Thyroid gland (tissue), 4 donors: ENCODE data around the gene PROM1. TPM values are rescaled to one million over a fixed set of nuclear protein-coding genes. Genes with fewer than 3 reads are reported as not detected.

Experiments
- DNase-seq, 2 donors: peaks; one replicate each; pipeline ENCODE4 v3.0.0-alpha.2; 2019
- H3K27ac ChIP-seq, 3 donors: fragments of 200-600 bp; sonication (generic); 1 replicate in 2 of 3; 2 replicates in 1 of 3; pipeline ENCODE4 v1.5.1; 2016 to 2019; ENCODE audit warnings: mild to moderate bottlenecking in 1 of 3, moderate library complexity in 1 of 3
- H3K27me3 ChIP-seq: fragments of 200-600 bp; sonication (generic); one replicate; pipeline ENCODE4 v1.5.1; 2019
- H3K36me3 ChIP-seq, 2 donors: fragments of 200-600 bp; sonication (generic); one replicate each; pipeline ENCODE4 v1.5.1; 2016 to 2019
- H3K4me1 ChIP-seq, 2 donors: fragments of 200-600 bp; sonication (generic); one replicate each; pipeline ENCODE4 v1.5.1; 2017 to 2019
- H3K4me3 ChIP-seq, 3 donors: fragments of 200-600 bp; sonication (generic); replicated peaks in 1 of 3; 1 replicate in 2 of 3; 2 replicates in 1 of 3; pipeline ENCODE4 v1.5.1; 2016; ENCODE audit warnings: mild to moderate bottlenecking in 1 of 3
- H3K9me3 ChIP-seq: fragments of 200-600 bp; sonication (generic); one replicate; pipeline ENCODE4 v1.5.1; 2017
- CTCF ChIP-seq, 6 experiments: fragments of 200-600 bp in 3 of 6; fragments of 450-650 bp in 3 of 6; sonication (generic) in 3 of 6; IDR thresholded peaks; one replicate each; pipeline ENCODE4 v1.5.1; 2016 to 2019; ENCODE audit warnings: antibody characterized with exemption in 6 of 6, mild to moderate bottlenecking in 2 of 6, inconsistent platforms in 1 of 6, moderate library complexity in 1 of 6
- POLR2A ChIP-seq, 2 donors: fragments of 450-650 bp; IDR thresholded peaks; one replicate each; pipeline ENCODE4 v1.6.1; 2017; ENCODE audit warnings: antibody characterized with exemption in 2 of 2, mild to moderate bottlenecking in 2 of 2, moderate library complexity in 1 of 2
- WGBS, 2 donors: methylation state at CpG; one replicate each; pipeline ENCODE4 v1.1.5; 2017; 5-methylcytosine and 5-hydroxymethylcytosine counted together
- intact Hi-C: fragments of 100-400 bp; cut with DNase I; formaldehyde crosslinking; loops from one replicate; pipeline ENCODE4 v1.15.1; 2023
- total RNA-seq, 4 donors: library from RNA; depleted of rRNA; stranded (reverse); fragments of >200 nt; gene quantifications; one replicate each; pipeline ENCODE4 v1.2.3, GENCODE V29; 2016

The PROM1 gene
- total RNA-seq, 4 donors from 2014 or later, result 0.67 to 9.9 (median 2.3) TPM

- H3K27me3 ChIP-seq, result no peaks in the 10 kb centered on the region
- intact Hi-C loops, result no loop called here
- DNase-seq, result no peak
- no peaks in the 10 kb centered on the region for H3K4me1 ChIP-seq
- no peak for TF ChIP-seq CTCF (IDR thresholded peaks at IDR 0.05)
- no peak for TF ChIP-seq POLR2A (IDR thresholded peaks at IDR 0.05)
- H3K9me3 ChIP-seq, result no peaks in the 10 kb centered on the region
- WGBS, 2 donors, result 78 to 85% methylated on average over 7 of the region's 7 CpGs
- H3K4me3 ChIP-seq, result no peak overlapping the region
- H3K36me3 ChIP-seq, result no peaks in the 10 kb centered on the region
- H3K27ac ChIP-seq, result no peak overlapping the region
These were observed 107.1 kb downstream of the PROM1 start for GRCh38 chr4:15976456-15977447.

GRCh38 chr4:15971068-15971801, 112.6 kb downstream of the PROM1 start:
- no peaks in the 10 kb centered on the region for H3K27me3 ChIP-seq
- H3K4me3 ChIP-seq, result no peak overlapping the region
- H3K4me1 ChIP-seq, result no peaks in the 10 kb centered on the region
- H3K27ac ChIP-seq, result no peak overlapping the region
- TF ChIP-seq POLR2A (IDR thresholded peaks at IDR 0.05) (no peak), CTCF (IDR thresholded peaks at IDR 0.05) (no peak)
- intact Hi-C loops, result no loop called here
- no peaks in the 10 kb centered on the region for H3K36me3 ChIP-seq
- WGBS, 2 donors, result 89% methylated on average over 9 of the region's 9 CpGs
- no peaks in the 10 kb centered on the region for H3K9me3 ChIP-seq
- no peak for DNase-seq

- WGBS, 2 donors, result 79 to 89% methylated on average over 10 to 11 of the region's 11 CpGs
These were observed 115.1 kb downstream of the PROM1 start for GRCh38 chr4:15968551-15969300.

GRCh38 chr4:15965325-15965724, 118.5 kb downstream of the PROM1 start:
- Histone ChIP-seq H3K4me1 (no peaks in the 10 kb centered on the region), H3K9me3 (no peaks in the 10 kb centered on the region), H3K36me3 (no peaks in the 10 kb centered on the region), H3K4me3 (no peak overlapping the region), H3K27ac (no peak overlapping the region), H3K27me3 (no peaks in the 10 kb centered on the region)
- DNase-seq, result no peak
- no peak for TF ChIP-seq CTCF (IDR thresholded peaks at IDR 0.05)
- TF ChIP-seq POLR2A (IDR thresholded peaks at IDR 0.05), result no peak
- 88 to 89% methylated on average over 5 of the region's 5 CpGs for WGBS, 2 donors
- intact Hi-C loops, result no loop called here

More at GRCh38 chr4:15968551-15969300, 115.1 kb downstream of the PROM1 start:
- Histone ChIP-seq H3K9me3 (no peaks in the 10 kb centered on the region), H3K4me3 (no peak overlapping the region), H3K27ac (no peak overlapping the region), H3K36me3 (no peaks in the 10 kb centered on the region), H3K27me3 (no peaks in the 10 kb centered on the region), H3K4me1 (no peaks in the 10 kb centered on the region)
- DNase-seq, result no peak
- no peak for TF ChIP-seq POLR2A (IDR thresholded peaks at IDR 0.05)
- TF ChIP-seq CTCF (IDR thresholded peaks at IDR 0.05), result no peak
- intact Hi-C loops, result no loop called here
